ENCODE data around the gene CFL2.

CFL2 gene

GRCh38 chr14:34668111-34668510 lies 46.3 kb downstream of the CFL2 start:
- no peak for DNase-seq

- no peak for DNase-seq
Observed at GRCh38 chr14:34667007-34667406, 47.4 kb downstream of the CFL2 start.

GRCh38 chr14:34665785-34666435 lies 48.5 kb downstream of the CFL2 start:
- no peak for DNase-seq

DNA sequence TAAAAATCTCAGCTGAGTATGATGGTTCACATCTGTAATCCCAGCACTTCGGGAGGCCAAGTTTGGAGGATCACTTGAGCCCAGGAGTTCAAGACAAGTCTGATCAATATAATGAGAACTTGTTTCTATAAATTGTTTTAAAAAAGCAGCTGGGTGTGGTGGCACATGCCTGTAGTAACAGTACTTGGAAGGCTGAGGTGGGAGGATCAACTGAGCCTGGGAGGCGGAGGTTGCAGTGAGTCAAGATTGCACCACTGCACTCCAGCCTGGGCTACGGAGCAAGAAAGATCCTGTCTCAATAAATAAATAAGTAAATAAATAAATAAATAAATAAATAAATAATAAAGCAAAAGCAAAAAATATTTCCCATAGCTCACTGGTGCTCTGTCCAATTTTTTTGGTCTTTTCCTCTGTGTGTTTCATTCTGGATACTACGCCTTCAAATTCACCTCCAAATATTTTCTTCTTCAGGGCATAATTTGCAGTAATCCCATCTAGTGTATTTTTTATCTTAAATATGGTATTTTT lies 51.8 kb downstream of the CFL2 start:
- DNase-seq, result no peak

DNA sequence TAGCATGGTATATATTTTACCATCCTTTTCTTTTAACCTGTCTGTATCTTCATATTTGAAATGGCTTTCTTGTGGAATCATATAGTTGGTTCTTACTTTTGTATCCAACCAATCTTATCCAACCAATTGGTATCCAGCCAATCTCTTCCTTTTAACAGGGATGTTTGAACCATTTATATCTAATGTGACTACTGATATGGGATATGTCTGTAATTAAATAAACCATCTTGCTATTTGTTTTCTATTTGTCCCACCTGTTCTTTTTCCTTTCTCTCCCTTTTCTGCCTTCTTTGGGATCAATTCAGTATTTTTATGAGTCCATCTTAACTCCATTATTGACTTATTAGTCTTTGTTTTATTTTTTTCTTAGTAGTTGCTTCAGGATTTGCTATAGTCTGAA lies 53.6 kb downstream of the CFL2 start:
- no peak for DNase-seq
